HG02884 (cell line): ENCODE measurements around the gene DNAJC1.
"Not testable (repeated sequence)": the region's sequence is repeated elsewhere in the genome, so short reads cannot be mapped to it uniquely, and the experiment has no call there.

Source experiments
- ATAC-seq: cut with Tn5 transposase; IDR thresholded peaks from one replicate; pipeline ENCODE4 v1.9.1; 2021; ENCODE audit warnings: mild to moderate bottlenecking, moderate library complexity; ENCODE audit not compliant: unreplicated experiment

The DNAJC1 gene

DNA sequence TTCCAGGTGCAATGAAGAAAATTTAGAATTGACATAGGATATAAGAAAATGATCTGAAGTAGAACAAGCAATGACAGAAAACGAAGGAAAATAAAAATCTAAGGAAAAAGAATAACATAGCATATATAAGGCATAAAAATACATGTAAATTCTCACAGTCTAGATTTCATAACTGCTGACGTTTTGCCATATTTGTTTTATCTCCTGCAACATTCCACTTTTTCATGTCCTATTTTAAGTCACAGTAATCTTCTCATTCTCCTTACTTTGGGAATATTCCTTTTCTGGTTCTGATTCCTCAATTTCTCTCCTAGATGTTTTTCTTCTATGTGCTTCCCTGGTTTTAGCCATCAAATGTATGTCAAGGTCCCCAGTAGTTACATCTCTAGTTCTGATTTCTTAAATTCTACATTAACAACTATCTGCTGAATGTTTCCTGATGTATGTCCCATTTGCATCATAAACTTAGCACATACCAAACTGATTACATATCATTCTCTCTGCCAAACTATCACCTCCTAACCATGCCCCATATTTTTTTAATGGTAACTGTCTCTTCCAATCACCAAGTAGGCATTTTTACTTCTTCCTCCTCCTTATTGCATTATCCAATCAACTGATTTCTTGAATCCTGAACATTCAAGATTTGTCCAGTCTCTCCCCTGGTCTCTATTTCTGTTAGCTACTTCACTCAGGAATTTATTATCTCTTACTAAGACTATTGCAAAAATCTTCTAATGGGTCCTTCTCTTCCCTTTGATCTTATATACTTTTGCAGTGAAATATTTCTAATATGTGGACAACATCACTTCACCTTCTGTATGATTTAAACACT, 171.3 kb downstream of the DNAJC1 start:
- no peak for ATAC-seq

GRCh38 chr10:21830037-21830436, 173.5 kb downstream of the DNAJC1 start:
- no peak for ATAC-seq

GRCh38 chr10:21827308-21827707, 176.2 kb downstream of the DNAJC1 start:
- ATAC-seq, result no peak

- no peak for ATAC-seq
Observed at GRCh38 chr10:21826725-21827124, 176.8 kb downstream of the DNAJC1 start.

- no peak for ATAC-seq
Observed at GRCh38 chr10:21825345-21825744, 178.2 kb downstream of the DNAJC1 start.

GRCh38 chr10:21824409-21824808, 179.1 kb downstream of the DNAJC1 start:
- no peak for ATAC-seq

- no peak for ATAC-seq
Observed at GRCh38 chr10:21823617-21824016, 179.9 kb downstream of the DNAJC1 start.

GRCh38 chr10:21822273-21822672, 181.3 kb downstream of the DNAJC1 start:
- not testable (repeated sequence) for ATAC-seq

- ATAC-seq, result no peak
Observed at GRCh38 chr10:21820952-21821351, 182.6 kb downstream of the DNAJC1 start.

GRCh38 chr10:21818416-21818815, 185.1 kb downstream of the DNAJC1 start:
- not testable (repeated sequence) for ATAC-seq

- no peak for ATAC-seq
Observed at GRCh38 chr10:21814866-21815265, 188.7 kb downstream of the DNAJC1 start.

GRCh38 chr10:21813946-21814345, 189.6 kb downstream of the DNAJC1 start:
- no peak for ATAC-seq

- ATAC-seq, result no peak
Observed at GRCh38 chr10:21811245-21811585, 192.3 kb downstream of the DNAJC1 start.

DNA sequence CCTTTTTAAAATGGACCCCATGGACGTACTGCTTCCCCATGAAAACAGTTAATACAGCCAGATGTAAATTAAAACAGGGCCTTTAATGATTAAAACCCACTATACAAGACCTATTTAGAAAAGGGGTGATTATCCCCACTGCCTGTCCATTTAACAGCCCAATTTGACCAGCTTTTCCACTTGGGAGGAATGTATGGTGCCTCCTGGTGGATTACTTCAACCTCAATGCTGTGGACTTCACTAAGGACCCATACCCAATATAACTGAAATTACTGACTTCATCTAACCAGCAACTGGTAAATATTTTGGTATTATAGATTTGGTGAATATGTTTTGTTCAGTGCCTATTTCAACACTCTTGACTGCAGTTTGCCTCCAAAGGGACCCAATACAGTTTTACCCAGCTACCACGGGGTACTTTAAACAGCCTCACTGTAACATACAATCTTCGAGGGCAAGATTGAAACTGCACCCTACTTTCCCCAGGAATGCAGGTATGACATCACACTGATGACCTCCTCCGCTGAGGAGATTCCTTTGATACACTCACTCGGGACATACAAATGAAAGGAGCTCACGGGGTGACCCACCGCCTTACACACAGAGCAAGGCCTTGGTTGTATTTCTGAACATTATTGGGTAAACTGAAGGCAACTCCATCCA, 192.8 kb downstream of the DNAJC1 start:
- ATAC-seq, result no peak

GRCh38 chr10:21808550-21808949, 195.0 kb downstream of the DNAJC1 start:
- no peak for ATAC-seq

- ATAC-seq, result no peak
Observed at GRCh38 chr10:21807180-21807579, 196.3 kb downstream of the DNAJC1 start.

- no peak for ATAC-seq
Observed at GRCh38 chr10:21803374-21803773, 200.2 kb downstream of the DNAJC1 start.

DNA sequence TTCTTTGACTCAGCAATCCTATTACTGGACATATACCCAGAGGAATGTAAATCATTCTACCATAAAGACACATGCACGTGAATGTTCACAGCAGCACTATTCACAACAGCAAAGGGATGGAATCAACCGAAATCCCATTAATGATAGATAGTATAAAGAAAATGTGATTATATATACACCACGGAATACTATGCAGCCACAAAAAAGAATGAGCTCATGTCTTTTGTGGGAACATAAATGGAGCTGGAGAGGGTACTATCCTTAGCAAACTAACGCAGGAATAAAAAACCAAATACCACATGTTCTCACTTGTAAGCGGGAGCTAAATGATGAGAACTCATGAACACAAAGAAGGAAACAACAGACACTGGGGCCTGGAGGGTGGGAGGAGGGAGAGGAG, 201.9 kb downstream of the DNAJC1 start:
- ATAC-seq, result no peak

DNA sequence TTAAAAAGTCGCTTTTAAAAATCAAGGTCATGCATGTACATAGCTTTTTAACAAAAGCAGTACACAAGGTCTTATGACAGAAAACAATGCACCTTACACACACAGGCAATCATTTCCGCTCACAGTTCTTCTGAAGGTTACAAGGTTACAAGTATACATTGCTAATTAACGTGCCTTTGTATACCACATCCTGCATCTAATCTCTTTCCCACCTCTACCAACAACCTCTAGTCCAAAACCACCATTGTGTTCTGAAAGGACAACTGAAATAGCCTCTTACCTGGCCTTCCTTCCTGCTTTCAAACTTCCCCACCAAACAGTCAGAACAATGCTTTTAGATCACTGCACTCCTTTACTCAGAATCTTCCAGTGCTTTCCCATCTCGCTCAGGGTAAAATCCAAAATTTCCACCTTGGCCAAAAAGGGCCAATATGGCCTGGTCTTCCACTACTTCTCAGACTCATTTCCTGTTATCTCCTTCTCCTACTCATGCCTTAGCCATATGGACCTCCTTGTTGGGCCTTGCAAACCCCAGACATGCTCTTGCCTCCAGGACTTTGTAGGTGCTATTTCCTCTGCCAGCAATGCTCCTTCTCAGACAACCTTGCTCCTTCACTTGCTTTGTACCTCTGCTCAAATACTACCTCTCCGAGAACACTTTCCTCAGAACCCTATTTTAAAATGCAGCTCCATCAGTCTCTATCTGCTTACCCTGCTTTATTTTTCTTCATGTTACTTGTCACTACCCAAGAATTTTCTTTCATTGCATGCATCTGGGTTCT, 205.4 kb downstream of the DNAJC1 start:
- ATAC-seq, result no peak

DNA sequence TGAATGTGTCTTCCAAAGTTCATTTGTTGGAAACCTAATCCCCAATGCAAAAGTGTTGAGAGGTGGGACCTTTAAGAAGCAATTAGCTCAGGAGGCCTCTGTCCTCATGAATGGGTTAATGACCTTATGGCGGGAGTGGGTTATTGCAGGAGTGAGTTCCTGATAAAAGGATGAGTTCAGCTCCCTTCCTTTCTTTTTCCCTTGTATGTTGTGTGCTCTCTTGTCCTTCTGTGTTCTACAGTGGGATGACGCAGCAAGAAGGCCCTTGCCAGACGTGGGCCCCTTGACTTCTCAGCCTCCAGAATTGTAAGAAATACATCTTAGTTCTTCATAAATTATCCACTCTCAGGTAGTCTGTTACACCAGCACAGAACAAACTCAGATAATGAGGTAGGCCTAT, 206.0 kb downstream of the DNAJC1 start:
- ATAC-seq, result no peak

GRCh38 chr10:21791276-21791675, 212.3 kb downstream of the DNAJC1 start:
- ATAC-seq, result no peak

GRCh38 chr10:21776883-21777282, 226.6 kb downstream of the DNAJC1 start:
- no peak for ATAC-seq
